Amniotic epithelial cell (primary cell): ENCODE results near the gene NKG7.

ENCODE experiments used
- DNase-seq: peaks from one replicate; pipeline ENCODE4 v3.0.0-alpha.2; 2010; ENCODE audit warnings: low read depth

Gene NKG7

DNA sequence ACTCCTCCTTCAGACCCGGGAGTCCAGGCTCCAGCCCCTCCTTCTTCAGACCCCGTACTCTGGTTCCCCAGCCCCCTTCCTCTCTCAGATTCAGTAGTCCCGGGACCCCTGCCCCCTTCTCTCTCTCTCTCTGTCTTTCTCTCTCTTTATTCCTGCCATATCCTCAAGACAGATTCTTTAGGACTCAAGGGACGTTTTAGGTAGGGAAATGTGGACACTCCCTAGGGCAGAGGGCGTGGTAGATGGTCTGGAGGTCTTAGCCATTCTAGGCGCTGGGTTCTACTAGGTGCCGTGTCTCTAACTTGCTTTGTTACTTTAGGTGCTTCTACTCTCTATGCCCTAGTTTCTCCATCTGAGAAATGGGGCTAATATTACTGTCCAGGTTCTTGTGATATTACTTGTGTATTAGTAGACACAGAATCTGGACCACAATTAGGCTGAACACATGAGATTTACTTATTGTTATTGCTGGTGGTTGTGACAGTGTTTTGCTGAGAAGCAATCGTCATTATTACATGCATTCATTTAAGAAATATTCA, 18.7 kb upstream of the NKG7 start:
- no peak for DNase-seq

GRCh38 chr19:51389143-51389542, 16.7 kb upstream of the NKG7 start:
- no peak for DNase-seq

DNA sequence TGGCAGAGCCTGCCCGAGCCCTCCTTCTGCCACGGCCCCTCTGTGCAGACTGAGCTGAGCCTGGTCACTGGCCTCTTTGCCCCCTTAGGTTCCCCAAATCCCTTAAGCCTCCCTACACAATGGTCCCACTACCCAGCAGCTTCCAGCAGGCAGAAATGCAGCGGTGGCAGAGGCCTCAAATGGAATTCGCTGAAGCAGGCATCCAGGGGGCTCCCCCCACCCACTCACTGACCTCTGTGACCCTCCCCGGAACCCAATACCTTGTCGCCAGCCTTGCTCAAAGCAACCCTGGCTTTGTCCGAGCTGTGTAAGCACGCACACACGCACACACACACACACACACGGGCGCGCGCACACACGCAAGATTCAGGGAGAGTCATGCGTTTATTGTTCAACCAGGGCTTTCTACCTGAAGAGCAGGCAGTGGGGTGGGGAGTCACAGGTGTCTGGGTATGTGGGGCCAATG, 15.5 kb upstream of the NKG7 start, which contains the start of gene LIM2:
LIM2 (minus strand) TSS at position 51 of the 466 bp plus-strand sequence. CDS start 531 bp downstream, outside the sequence.
- no peak for DNase-seq

GRCh38 chr19:51386882-51387520, 14.5 kb upstream of the NKG7 start:
- DNase-seq: no peak

DNA sequence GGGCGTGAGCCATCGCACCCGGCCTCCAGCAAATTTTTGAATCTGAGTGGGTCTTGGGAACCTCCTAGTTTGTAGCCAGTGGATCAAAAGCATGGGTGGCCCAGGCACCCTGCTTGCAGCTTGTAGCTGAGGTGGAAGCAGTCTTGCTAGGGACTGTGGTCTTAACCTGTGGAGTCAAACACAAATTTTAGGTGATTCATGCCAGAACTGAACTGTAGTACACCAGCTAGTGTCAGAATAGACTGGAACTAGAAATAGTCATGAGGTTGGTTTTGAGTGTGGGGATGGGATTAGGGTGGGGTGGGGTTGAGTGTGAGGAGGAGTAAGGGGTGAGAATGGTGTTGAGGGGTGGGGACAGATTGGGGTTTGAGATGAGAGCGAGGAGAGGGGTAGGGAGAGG, 9.6 kb upstream of the NKG7 start:
- no peak for DNase-seq

DNA sequence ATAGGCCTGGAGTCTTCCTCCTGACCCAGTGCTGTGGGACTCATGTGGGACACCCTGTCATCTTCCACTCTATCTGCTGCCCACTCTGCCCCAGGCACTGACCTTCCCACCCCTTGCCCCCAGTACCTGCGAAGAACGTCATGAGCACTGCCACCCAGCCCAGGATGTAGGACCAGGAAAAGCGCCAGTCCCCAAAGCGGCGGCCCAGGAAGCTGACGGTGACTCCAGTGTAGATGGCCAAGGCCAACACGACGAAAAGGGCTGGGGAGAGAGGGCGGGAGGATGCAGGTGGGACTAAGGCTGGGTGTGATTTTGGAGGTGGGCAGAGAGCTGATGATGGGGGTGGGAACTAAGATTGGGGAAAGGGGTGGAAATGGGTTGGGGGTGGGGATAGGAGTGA, 7.9 kb upstream of the NKG7 start:
- DNase-seq: no peak

DNA sequence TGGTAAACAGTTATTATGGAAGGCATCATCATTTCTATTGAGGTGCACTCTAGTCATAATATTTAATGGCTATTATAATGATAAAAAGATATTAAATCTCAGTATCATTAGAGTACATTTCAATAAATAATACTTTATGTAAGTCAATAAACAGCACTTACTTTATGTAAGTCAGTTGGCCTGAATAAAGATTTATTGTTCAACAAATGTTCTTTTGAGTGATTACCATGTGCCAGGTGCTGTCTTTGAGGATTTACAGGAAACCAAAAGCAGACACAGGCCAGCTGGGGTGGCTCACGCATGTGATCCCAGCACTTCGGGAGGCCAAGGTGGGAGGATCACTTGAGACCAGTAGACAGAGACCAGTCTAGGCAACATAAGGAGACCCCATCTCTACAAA, 5.0 kb upstream of the NKG7 start:
- no peak for DNase-seq

GRCh38 chr19:51375504-51376221, 3.2 kb upstream of the NKG7 start:
- DNase-seq: no peak

DNA sequence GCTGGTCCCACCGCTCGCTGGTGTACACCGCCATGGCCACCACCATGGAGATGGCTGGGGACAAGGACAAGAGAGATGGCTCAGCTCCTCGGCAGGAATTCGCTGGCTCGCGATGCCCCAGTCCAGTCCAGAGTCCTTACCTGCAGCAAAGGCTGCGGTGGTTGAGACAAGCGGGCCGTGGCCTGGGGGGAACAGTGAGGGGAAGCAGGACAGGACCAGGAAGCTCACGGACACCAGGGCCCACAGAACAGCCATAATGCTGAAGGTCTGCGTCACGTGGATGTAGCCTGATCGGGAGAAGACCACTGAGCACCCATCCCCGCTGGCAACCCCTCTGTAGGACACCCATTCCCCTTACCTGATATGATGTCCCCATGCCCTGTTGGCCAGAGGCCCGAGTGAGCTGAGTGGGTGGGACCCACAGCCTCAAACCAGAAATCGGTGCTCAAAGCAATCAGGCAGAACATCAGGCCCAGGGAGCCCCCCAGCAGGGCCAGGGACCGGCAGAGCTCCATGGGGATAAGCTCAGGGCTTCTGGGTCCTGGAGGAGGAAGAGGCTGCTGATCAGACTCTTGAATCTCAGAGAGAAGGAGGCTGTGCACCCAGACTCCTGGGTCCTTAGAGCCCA, 319 bp downstream of the NKG7 start:
- no peak for DNase-seq

DNA sequence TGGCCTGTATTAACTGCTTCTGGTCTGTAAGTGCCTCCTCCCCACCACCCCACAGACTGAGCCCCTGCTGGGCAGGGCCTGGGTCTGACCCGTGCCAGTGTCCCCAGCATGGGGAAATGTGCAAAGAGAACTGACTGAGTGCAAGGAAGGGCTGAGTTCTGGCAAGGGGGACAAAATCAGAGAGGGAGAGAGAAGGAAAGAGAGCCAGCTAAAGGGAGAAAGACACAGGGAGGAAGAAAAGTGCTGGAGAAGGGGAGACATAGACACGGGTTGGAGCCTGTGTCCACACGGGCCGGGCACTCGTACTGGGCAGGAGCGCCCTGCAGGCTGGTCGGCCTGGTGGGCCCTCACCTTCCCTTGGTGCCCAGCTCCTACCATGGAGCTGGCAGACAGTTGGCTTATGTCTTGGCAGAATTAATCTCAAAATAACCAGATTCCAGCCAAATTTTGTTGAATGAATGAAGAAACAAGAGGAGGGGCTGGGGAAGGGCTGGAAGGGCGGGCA, 1.2 kb downstream of the NKG7 start:
- DNase-seq: no peak

DNA sequence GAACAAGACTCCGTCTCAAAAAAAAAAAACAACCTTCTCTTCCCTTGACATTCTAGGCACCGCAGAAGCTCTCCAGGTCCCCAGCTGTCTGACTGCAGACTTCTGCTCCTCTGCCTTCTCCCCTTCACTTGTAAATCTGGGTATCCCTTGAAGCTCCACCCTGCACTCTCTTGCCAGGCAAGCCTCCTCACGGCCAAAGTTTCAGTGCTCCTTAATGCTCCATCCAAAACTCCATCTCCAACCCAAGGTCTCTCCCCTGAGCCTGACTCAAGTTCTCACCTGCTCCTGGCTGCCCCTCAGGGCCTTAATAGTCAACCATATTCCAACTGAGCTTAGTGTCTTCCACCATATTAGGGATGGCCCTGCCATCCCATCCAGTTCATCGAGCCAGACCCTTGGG, 2.2 kb downstream of the NKG7 start:
- no peak for DNase-seq

DNA sequence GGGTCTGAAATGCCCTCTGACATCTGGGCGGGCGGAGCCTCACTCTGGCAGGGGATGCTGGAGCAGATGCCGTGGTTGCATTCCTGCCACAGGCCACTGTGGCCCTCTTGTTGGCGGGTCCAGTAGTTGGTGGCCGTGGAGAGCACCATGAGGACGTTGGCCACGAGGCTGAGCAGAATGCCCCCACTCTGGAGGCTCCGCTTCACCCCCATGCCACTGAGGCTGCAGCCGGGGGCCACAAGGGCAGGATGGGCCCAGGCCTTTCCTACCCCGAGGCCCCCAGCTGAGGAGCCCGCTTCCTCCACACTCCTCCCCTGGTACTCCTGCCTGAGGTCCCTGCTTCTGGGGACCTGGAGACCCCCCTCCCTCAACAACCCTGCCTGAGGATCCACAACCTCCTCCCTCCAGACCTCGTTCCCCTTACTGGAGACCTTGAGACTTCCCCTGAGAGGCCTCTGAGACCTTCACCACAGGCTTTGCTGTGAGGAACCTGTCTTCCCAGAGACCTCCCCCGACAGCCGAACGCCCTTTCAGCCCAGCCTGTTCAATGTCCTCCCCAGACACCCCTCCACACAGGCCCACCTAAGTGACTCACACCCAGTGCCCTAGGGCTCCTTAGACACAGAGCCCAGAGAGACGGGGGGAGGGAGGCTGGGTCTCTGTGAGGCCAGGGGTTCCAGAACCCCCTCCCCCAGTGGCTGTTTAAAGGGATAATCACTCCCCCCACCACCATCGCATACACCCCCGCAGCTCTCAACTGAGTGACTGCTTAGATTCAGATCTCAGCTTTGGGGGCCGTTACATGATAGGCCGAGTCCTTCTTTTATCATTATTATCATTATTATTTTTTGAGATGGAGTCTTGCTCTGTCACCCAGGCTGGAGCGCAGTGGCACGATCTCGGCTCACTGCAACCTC, 3.8 kb downstream of the NKG7 start, which contains the start of gene CLDND2:
CLDND2 (minus strand) TSS at position 638 of the 917 bp plus-strand sequence; CDS start at position 212, 426 bp downstream.
- no peak for DNase-seq

DNA sequence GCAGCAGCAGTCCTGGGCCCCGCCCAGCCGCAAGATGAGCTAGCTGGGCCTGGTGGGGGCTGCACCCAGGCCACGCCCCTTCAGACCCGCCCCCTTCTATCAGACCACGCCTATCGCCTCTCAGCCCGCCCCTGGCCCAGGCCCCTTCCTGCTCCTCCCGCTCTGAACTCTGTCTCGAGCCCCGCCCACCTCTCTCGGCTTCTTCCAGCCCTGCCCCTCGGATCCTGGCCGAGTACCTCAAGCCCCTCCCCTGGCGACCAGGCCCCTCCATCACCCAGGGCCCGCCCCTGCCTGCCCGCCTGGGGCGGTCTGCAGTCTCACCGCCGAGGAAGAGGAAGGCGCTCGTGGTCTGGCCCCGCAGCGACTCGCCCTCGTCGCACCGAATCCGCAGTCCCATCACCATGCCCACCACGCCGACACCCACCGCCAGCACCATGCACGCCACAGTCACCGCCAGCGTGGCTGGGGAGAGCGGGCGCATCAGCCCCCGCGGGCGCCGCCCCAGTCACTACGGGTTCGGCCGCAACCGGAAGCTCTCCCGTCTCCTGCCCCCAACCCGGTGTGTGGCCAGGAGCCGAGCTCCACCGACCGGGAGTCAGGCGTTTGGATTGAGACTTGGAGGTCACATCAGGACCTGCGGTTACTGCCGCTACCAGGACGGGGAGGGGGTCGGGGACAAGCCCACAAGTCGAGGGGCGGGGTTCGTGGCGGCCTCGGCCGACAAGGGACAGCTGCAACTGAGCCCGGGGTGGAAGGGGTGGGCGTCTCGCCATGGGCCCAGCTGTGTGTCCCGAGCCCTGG, 4.7 kb downstream of the NKG7 start:
- DNase-seq: peak; percentile 98

DNA sequence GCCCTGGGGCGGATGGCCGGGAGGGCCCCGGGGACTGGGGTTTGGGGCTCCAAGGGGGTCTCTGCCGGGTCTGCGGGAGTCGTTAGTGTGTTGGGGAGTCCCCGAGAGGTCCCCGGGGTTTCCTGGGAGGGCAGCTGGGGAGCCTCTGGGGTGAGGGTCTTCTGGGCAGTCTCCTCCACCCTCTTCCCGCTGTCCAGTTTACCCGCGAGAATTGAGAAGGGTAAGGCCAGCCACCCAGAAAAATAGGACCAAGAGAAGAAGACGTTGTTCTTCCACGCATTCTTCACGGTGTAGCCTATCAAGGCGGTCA, 5.2 kb downstream of the NKG7 start:
- no peak for DNase-seq

DNA sequence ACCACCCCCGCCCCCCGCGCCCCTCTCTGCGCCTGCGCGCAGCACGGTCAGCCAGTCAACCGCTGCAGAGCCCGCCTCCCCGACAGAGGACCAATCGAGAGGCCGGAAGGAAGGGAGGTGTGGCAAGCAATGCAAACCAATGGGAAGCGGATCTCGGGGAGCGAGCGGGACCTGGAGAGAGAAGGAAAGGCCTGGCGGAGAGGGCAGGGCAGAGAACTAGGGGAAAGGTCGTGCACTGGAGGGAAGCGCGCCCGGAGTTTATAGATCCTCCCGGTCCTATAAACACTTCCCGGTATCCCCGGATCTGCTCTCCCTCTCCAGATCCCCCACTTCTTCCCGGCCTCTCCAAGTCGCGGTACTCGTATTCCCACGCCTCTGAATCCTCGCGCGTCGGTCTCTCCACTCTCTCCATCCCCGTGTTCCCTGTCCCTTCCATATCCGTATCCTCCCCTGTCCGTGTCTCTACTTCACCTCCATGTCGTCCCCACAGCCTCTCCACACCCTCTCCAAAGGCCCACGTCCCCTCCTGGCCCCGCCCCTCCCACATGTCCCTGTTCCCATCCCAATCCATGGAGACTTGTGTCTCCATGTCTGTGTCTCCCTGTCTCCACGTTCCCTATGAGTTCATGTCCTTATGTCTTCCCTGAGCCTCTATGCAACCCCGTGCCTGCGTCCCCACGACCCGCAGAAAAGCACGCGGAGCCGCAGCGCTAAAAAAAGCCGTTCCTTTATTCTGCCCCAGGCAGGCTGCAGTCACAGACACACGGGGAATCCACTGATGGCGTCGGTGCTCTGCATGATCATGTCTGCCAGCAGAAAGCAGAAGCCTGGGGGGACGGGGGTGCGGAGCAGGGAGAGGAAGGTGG, 5.8 kb downstream of the NKG7 start:
- DNase-seq: peak; percentile 97

DNA sequence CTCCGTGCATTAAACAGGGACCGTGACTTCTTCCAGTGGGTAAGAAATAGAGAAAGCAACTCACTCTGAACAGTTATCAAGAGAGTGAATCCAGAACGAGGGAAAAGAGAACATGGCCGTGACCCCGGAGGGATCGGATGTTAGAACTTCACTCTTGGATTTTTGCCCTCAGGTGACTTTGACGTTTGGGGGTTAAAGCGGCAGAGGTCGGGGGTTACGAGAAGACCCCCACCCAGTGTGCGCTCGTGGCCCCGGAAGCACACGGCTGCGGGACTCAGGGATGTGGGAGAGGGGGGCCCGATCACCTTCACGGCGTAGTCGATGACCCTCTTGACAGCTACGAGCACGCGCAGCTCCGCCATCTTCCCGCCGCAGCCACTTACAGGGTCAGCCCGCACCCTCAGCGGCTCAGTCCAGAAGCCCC, 6.5 kb downstream of the NKG7 start, which contains the start of gene ETFB:
ETFB (minus strand) TSS at position 424 of the 424 bp plus-strand sequence; CDS start at position 362, 62 bp downstream.
- no peak for DNase-seq

GRCh38 chr19:51365211-51365964, 7.1 kb downstream of the NKG7 start:
- peak; percentile 52 for DNase-seq

DNA sequence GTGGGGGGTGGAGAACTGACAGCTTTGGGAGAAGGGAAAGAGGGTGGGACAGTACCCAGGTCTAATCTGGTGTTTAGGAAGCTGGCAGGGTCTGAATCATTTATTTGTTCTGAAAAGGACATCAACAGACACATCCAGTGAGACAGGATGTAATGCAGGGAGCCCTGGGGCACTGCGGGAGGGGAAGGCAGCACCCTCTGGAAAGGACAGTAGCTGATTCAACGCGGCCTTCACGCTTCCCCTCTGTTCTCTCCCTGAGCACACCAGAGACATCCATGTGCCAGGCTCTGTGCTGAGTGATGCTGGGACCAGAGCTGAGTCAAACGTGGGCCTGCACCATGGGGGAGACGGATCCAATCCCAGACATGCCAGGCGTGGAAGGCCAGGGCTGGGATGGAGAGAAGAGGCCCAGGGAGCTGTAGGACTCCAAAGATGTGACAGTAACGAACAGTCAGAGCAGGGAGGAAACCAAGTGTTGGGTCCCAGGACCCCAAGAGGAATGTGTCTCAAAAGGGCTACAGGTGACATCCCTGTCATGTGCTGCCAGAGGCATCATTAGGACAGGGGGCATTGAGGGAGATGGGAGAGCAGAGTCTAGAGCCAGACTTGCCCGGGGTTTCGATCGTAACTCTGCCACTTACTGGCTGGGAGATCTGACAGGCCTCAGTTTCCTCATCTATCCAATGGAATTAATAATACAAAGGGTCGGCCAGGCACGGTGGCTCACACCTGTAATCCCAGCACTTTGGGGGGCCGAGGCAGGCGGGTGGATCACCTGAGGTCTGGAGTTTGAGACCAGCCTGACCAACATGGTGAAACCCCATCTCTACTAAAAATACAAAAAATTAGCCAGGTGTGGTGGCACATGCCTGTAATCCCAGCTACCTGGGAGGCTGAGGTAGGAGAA, 8.0 kb downstream of the NKG7 start:
- no peak for DNase-seq
